Non-pigmented ciliary epithelial cell (primary cell): ENCODE data around the gene KRT38.
A peak's percentile ranks its signal among the peaks of the same experiment; 100 is the strongest.

Experiments
- DNase-seq: peaks from one replicate; pipeline ENCODE4 v3.0.0-alpha.2; 2010; ENCODE audit warnings: low read depth

Gene KRT38

GRCh38 chr17:41440531-41441033, at the start of gene KRT38:
Gene KRT38 (minus strand): TSS chr17:41440983. CDS start chr17:41440921, 62 bp downstream.
- no peak for DNase-seq

GRCh38 chr17:41489531-41489930, 48.7 kb upstream of the KRT38 start, which contains the start of gene KRT36:
Gene KRT36 (minus strand): TSS chr17:41489910. CDS start chr17:41489864, 46 bp downstream.
- no peak for DNase-seq

GRCh38 chr17:41486809-41487530, 46.2 kb upstream of the KRT38 start:
- DNase-seq = no peak

- DNase-seq = no peak
Observed at GRCh38 chr17:41486316-41486715, 45.5 kb upstream of the KRT38 start.

DNA sequence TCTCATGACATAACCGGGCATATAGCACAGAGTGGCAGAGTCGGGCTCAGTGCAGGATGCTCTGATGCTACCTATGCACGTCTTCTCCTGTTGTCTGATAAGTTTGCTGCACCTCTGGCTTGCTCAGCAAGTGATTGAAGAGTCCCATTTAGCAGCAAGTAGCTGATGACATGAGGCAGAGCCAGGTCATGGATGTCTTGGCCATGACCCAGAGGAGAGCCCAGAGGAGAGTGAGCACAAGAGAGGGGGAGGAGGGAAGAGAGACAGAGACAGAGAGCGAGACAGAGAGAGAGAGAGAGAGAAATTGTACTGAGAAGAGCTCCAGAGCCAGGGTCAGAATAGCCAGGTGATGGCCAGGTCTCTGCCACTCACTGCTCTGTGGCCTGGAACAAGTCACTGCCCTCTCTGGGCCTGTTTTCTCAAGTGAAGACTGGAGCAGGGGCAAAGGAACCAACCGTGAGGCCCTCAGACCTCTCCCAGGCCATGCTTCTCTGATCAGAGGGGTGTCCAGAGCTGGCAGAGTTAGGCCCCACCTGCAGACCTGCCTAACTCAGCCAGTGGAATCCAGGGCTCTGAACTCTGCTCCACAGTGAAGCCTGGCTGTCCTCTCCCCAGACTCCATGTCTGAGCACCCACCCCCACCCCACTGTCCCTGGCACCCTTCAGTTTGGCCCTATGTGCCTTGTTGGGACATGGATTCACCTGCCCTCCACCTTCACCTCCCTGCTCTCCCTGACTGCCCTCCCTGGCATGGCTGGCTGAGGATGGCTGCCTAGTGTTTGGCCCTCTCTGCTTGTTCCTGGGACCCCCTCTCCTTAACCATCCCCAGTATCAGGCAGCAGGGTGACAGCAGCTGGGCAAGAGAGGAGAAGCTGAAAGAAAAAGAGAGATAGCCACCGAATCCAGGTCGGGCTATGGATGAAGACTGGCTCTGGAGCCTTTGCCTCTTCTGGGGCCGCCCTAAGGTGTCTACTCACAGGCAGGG, 44.4 kb upstream of the KRT38 start:
- DNase-seq = no peak

- DNase-seq = no peak
Observed at GRCh38 chr17:41483991-41484826, 43.4 kb upstream of the KRT38 start.

DNA sequence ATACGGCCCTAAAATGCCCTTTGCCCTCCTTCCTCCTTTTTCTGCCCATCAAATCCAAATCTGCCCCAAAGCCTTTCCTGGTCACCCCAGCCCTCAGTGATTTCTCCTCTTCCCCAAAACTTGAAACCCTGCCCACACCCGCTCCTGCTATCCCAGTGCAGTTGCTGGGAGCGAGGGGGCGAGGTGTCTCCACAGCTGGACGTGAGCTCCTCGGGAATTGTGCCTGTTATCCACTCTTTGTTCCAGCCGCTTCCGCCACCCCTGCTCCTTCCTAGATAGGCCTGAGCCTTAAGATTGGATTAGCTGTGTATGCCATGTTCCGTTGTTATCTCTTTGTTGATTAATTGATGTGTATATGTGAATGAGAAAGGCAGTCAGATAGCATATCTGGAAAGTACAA, 42.7 kb upstream of the KRT38 start:
- no peak for DNase-seq

- no peak for DNase-seq
Observed at GRCh38 chr17:41481036-41481435, 40.3 kb upstream of the KRT38 start, which contains the start of gene KRT35. Gene KRT35 (minus strand): TSS chr17:41481151. CDS start chr17:41481097, 54 bp downstream.

GRCh38 chr17:41480581-41480980, 39.8 kb upstream of the KRT38 start:
- DNase-seq = no peak

- DNase-seq = no peak
Observed at GRCh38 chr17:41480136-41480535, 39.4 kb upstream of the KRT38 start.

DNA sequence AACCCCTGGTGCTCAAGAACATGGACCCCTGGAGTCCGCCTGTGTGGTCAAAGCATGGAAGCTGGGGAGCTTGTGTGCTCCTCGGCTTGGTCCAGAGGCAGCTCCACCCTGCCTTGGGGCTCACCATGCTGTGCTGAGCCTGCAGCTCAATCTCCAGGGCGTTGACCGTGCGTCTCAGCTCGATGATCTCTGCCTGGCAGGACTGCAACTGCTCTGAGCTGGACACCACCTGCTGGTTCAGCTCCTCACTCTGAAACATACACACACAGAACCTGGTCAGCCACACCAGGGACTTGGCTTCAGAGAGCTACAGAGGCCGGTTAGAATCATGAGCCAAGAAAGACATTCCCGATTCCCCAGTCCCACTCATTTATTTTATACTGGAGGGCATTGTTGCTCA, 37.5 kb upstream of the KRT38 start:
- no peak for DNase-seq

GRCh38 chr17:41476866-41477815, 36.4 kb upstream of the KRT38 start:
- no peak for DNase-seq

DNA sequence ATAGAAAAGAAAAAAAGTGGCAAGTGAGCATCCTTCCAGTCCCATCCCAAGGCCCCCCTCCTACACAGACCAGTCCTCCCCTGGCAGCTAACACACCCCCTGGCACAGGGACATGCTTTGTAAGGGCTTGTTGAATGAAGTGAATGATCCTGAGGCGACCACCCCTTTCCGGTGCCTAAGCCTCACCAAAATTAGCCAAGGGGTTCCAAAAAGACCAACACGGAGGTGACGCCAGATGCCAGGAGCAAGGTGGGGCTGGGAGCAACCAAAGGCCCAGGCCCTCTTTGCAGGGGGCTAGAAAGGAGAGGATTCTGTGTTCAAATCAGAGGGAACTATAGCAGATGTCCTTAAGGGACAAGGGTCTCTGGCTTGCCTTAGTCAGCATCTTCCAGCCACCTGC, 34.6 kb upstream of the KRT38 start:
- no peak for DNase-seq

GRCh38 chr17:41474863-41475262, 34.1 kb upstream of the KRT38 start:
- no peak for DNase-seq

DNA sequence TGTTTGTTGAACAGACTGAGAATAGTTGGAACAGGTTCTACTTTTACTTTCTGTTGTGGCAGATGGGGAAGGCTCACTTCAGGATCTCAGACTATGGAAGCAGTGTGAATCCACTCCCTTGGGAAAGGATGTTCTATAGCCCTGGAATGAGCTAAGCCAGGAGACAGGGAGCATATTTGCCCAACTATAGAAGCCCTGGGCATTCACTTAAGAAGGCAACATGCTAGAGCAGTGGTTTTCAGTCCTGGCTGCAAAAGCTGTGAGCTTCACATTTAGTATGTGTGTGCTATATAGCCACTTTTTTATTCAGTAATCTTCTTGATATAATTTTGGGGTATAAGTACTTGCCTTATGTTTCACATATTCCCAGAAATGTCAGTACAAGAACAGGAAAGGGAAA, 27.6 kb upstream of the KRT38 start:
- no peak for DNase-seq

DNA sequence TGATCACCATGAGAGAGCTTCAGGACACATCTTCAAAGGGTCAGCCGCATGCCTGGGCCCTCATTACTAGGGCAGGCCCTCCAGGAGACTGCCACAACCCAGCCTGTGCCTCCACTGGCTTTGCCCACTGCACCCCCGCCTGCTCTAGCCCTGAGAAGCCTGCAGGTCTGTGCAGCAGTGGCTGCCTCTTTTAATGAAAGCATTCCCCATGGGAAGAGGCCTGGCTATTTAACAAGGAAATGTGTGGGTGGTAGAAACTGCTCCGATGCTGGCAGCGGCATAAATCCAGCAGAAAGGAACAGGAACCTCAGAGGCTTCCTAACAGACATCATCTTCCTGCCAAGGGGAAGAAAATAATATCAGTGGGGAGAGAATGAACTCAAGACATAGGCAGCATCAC, 26.8 kb upstream of the KRT38 start:
- no peak for DNase-seq

GRCh38 chr17:41466988-41467387, 26.2 kb upstream of the KRT38 start, which contains the start of gene KRT32:
Gene KRT32 (minus strand): TSS chr17:41467386. CDS start chr17:41467325, 61 bp downstream.
- DNase-seq = no peak

DNA sequence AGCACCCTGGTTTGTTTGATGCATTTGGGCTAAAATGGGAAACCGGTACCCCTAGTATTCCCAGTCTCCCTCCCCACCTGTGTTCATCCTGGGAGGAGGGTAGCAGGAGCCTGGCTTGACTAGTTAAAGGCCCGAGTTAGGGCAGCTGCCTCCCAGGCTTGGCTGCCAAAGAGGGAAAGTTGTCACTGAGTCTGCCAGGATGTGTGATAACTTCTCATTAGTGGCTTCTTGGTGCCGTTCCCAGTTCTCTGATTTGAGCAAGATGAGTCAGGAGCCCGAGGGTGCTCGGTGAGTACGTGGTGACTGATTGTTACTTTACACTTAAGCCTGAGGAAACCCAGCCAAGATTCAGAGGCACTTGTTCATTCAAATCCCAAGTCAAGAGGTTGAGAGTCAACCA, 23.9 kb upstream of the KRT38 start:
- peak; percentile 55 for DNase-seq

DNA sequence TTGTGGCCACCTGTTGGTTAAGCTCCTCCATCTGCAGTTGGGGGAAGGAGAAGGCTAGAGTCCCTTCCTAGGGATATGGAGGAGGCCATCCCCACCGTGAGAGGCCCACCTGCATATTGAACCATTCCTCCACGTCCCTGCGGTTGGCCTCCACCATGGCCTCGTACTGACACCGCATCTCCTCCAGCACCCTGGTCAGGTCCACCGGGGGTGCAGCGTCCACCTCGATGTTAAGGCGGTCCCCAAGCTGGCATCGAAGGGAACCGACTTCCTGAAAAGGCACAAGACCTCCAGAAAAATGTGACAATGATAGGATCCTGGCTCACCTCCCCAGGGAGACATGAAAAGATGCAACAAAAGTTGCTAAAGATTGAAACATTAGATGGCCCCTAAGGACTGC, 23.4 kb upstream of the KRT38 start:
- DNase-seq = no peak

DNA sequence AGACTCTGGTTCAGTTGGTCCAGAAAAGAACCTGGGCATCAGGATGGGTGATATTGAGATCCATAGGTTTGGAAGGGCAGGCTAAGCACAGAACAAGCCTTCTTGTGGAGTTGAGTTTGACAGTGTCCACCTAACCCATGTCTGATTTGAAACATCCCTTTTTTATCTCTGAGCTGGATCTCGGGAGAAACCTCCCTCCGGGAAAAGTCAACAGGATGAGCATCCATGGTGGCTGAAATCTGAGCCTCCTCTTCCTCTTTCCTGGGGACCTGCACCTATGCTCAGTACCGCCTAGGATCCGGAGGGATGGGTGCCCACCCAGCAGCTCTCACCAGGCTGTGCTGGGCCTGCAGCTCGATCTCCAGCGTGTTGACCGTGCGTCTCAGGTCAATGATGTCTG, 23.0 kb upstream of the KRT38 start:
- DNase-seq = no peak

- DNase-seq = no peak
Observed at GRCh38 chr17:41462705-41463104, 21.9 kb upstream of the KRT38 start.
